GM19238 (cell line): ENCODE results near the gene NMS.
A peak's percentile ranks its signal among the peaks of the same experiment; 100 is the strongest.
"Not testable (repeated sequence)": the region's sequence is repeated elsewhere in the genome, so short reads cannot be mapped to it uniquely, and the experiment has no call there.

ENCODE experiments used
- DNase-seq: peaks from one replicate; pipeline ENCODE4 v3.0.0; 2011; ENCODE audit warnings: low spot score; ENCODE audit not compliant: insufficient read length

Gene NMS, protein sequence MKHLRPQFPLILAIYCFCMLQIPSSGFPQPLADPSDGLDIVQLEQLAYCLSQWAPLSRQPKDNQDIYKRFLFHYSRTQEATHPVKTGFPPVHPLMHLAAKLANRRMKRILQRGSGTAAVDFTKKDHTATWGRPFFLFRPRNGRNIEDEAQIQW

DNA sequence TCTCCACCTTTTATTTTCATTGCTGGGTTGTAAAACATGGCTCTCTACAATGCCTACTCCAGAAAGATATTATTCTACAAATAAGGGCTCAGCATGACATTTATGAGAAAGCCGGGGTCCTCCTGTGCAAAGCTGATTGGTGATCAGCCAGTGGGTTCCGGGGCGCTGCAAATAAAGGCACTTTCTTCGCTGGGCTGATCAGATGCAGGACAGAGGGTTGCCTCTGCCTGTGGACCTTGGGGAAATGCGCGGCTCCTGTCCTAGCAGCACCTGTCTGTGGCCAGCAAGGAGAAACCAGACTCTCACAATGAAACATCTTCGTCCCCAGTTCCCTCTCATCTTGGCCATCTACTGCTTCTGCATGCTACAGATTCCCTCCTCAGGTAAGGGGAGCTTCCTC, at the start of gene NMS:
Gene NMS, plus strand, starts transcription at position 301 of the 400 bp plus-strand sequence. Its CDS starts 7 bp downstream, at position 308.
- no peak for DNase-seq

DNA sequence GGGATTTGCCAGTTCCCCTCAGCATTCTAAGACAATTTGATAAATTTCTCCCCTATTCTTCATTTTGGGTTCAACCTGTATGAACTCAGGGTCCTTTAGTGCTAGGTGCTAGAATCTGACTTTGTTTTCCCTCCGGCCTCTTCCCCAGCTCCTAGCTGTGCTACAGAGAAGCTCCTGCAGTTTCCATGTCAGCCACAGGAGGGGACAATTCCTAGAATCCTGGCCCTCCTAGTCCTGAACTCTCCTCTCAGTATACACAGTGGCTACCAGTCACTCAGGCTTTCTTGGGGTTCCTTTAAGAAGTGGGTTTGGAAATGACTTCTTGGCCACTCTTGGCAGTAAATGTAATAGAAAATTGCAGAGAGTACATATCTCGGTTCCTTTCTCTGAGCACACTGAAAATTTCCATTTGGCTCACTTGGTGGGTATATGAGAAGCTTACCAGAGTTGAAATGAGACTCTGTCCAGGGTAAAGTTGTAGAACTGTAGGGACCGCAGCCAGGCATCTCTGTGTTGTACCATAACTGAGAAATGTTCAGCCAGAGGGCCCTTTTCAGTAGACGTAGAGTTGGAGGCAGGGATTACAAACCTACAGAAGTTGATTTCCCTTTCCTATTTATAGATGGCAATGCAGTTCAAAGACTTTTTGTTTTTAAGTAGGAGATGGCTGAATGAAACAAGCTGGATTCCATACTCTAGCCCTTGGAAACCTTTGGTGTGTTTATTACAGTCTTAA, 47.8 kb upstream of the NMS start:
- no peak for DNase-seq

DNA sequence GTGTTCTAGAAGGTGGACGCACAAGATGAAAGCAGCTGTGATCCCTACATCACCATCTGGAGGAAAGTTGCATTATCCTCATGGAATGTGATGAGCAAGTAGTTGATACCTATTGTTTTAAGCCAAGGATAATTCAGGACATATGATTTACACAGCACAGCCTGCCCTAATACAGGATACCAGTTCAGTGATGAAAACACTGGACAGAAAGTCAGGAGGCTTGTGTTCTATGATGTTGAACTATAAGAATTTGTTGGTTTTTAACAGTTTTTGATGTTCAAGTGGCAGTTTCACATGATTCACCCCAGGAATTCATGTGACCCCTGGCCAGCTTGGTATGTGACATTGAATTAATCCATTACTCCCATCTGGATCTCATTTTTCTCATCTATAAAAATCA, 46.7 kb upstream of the NMS start:
- no peak for DNase-seq

DNA sequence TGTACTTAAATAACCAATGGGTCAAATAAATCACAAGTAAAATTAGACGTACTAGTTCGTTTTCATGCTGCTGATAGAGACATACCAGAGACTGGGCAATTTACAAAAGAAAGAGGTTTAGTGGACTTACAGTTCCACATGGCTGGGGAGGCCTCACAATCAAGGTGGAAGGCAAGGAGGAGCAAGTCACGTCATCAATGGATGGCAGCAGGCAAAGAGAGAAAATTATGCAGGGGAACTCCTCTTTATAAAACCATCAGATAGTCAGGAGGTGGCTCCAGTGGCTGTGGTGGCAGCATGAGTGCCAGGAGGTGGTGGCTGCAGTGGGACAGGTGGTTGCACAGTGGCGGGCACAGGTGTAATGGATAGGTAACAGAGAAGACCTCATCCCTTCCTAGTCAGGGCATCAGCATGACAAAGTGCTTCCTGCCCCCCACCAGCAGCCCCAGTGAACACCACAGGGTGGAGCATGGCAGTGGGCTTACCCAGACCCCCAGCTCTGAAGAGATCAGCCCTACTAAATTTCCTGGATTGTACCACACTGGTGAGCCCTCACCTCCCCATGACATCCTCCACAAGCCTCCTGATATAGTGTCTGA, 45.9 kb upstream of the NMS start:
- no peak for DNase-seq

DNA sequence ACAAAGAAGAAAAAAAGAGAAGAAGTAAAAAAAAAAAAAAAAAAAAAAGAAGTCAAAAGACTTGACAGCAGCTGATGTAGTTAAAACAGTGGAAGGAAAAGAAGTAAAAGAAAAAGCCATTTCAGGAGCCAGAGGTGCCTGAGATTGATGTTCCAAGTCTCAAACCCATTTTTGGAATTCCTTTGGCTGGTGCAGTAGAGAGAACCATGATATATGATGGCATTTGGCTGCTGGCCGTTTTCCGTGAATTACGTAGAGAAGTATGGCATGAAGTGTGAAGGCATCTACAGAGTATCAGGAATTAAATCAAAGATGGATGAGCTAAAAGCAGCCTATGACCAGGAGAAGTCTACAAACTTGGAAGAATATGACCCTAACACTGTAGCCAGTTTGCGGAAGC, 45.2 kb upstream of the NMS start:
- DNase-seq = no peak

DNA sequence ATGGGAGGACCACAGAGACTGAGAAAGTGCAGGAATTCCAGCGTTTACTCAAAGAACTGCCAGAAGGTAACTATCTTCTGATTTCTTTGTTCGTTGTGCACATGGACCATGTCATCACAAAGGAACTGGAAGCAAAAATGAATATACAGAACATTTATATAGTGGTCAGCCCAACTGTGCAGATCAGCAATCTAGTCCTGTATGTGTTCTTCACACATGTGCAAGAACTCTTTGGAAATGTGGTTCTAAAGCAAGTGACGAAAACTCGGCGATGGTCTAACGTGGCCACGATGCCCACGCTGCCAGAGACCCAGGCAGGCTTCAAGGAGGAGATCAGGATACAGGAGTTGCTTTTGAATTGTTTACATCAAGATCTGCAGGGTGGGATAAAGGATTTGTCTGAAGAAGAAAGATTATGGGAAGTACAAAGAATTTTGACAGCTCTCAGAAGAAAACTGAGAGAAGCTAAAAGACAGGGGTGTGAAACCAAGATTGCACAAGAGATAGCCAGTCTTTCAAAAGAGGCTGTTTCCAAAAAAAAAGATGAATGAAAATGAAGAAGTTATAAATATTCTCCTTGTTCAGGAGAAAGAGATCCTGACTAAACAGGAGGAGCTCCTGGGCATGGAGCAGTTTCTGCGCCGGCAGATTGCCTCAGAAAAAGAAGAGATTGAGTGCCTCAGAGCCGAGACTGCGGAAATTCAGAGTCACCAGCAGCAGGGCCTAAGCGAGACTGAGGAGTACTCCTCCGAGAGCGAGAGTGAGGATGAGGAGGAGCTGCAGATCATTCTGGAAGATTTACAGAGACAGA, 44.5 kb upstream of the NMS start:
- DNase-seq = no peak

DNA sequence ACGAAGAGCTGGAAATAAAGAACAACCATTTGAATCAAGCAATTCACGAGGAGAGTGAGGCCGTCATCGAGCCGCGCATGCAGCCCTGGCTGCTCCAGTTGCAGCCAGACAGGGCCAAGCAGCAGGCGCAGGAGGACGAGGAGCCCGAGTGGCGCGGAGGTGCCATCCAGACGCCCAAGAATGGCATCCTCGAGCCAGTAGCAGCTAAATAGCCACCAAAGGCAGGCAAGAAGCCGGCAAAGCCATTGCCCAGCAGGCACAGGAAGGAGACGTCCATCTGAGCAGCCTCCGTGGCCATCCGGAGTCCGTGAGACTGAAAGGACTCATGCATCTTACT, 43.9 kb upstream of the NMS start:
- DNase-seq = no peak

DNA sequence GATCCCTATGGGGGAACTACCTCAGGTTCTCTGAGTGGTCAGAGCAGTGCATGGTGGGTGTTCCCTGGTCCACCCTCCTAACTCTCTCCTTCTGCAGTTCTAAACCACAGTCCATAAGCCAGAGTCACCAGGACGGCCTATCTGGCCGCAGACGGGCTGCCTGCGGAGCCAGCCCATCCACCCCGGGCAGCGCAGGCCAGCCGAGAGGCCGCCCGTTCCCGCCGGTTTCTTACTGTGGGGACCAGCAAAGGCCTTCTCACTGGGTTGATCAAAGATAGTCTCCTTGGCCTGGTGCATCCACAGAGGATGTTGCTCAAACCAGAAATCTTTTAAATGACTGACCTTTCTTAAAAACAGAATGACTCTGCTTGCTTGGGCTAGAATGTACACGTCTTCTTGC, 43.2 kb upstream of the NMS start:
- no peak for DNase-seq

DNA sequence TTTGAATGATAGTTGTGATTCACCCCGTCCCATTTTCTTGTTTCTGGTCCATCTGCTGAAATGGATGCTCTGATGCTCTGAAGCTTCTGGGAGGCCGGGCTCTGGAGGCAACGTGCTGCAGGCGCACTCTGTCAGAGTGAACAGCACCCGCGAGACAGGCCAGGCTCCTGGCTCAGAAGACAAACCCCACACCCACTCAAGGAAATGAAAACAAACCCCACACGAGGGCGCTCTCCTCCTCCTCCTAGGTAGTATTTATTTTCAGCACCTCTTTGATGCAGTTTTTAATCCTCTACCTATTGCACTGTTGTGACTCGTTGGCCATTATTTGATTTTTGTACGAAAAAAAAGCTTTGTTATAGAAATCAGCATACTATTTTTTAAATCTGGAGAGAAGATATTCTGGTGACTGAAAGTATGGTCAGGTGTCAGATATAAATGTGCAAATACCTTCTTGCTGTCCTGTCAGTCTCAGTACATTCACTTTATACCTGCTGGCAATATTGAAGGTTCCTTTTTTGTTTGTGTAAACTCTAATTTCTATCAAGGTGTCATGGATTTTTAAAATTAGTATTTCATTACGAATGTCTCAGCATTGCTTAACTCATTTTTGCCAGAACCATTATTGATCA, 42.5 kb upstream of the NMS start:
- DNase-seq = no peak

DNA sequence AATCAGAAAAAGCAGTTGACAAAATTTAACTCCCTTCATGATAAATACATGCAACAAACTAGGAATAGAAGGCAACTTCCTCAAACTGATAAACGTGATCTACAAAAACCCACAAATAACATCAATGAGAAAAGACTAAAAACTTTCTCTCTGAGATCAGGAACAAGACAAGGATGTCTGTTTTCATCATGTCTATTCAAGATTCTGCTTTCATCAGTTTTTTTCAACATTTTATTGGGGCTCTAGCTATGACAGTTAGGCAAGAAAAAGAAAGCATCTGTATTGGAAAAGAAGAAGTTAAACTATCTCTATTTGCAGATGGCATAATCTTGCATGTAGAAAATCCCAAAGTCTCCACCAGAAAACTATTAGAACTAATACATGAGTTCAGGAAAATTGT, 40.6 kb upstream of the NMS start:
- no peak for DNase-seq

DNA sequence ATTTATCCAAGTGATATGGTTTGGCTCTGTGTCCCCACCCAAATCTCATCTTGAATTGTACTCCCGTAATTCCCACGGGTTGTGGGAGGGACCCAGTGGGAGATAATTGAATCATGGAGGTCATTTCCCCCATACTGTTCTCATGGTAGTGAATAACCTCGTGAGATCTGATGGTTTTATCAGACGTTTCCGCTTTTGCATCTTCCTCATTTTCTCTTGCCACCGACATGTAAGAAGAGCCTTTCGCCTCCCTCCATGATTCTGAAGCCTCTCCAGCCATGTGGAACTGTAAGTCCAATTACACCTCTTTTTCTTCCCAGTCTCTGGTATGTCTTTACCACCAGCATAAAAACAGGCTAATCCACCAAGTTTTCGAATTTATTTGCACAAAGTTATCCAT, 32.5 kb upstream of the NMS start:
- DNase-seq = no peak

DNA sequence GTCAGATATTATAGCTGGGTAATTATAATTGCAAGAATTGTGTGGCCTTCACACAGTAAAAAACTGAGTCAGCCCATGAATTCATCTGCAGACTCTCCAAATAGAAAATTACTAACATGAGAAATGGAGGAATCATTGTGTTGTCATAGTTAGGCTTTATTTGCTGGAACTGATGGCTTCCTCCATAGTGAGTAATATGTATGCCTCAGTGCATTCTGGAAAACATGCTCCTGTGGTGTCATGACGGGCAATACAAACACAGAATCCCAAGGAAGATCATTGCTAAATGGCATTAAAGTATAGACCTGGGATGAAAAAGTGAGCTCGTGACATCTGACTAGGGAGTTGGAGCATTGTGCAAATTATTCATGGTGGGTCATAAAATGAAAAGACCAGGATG, 23.6 kb upstream of the NMS start:
- DNase-seq = no peak

DNA sequence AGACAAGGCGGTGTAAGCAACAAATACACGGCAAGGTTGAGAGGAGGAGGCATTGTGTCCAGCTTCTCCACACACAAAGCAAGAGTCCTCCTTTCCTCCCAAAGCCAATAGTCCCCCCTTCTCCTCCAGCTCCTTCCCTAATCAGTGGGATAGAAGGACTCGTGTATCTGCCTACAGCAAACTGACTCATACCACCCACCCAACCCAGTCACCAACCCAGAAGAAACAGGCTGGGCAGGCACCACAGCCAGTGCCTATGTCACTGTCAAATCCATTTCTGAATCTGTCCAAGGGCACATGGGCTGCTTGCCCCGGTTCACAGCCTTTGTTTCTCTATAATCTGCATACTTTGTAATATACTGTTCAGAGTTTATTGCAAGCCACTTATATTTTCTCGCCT, 19.2 kb upstream of the NMS start:
- no peak for DNase-seq

DNA sequence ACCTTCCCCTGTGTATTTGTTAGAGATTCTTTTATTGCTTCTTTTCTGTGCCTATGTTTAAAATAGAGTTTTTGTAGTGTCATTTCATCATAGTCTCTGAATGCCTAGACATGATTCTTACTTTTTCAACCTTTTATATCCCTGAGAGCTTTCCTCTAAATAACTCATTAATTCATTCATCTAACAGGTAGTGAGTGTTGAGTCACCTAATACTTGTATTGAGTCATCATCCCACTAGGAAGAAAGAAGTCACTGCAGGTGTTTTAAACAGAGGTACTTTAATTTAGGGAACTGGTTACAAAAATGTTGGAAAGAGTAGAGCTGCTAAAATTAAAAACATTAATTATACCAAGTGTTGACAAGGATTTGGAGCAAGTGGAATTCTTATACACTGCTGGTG, 18.5 kb upstream of the NMS start:
- DNase-seq = no peak

DNA sequence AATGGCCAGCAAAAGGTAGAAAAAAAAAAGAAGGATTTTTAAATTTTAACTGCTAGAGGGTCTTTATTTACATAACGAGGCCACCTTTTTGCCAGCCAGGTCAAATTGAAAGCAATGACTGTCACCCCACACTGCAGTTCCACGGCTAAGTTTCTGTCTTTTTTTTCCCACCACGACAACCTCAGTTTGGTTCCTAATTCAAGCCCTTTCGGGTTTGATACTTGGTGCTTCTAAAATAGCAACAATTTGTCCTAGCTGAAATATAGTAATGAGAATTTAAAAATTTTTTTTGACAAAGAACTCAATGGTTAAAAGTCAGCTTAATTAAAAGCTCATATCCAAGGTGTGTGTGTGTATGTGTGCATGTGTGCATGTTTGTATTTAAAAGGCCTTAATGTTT, 16.4 kb upstream of the NMS start:
- peak; percentile 7 for DNase-seq

DNA sequence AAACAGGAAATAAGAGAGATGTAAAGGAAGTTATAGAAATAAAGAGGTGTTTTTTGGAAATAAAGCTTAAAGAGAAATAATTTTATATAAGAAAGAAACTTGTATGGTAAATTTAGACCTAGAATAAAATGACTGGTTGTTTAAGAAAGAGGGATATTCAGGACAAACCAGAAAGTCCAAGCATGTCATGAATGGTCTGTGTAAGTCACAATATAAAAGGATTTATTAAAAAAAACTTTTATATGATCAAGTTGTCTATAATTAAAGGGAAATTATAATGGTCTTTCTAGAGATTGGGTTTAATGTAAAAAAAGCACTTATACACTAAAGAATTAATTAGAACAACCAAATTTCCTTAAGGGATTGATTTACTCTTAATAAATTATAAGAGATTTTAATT, 13.9 kb upstream of the NMS start:
- DNase-seq = not testable (repeated sequence)

DNA sequence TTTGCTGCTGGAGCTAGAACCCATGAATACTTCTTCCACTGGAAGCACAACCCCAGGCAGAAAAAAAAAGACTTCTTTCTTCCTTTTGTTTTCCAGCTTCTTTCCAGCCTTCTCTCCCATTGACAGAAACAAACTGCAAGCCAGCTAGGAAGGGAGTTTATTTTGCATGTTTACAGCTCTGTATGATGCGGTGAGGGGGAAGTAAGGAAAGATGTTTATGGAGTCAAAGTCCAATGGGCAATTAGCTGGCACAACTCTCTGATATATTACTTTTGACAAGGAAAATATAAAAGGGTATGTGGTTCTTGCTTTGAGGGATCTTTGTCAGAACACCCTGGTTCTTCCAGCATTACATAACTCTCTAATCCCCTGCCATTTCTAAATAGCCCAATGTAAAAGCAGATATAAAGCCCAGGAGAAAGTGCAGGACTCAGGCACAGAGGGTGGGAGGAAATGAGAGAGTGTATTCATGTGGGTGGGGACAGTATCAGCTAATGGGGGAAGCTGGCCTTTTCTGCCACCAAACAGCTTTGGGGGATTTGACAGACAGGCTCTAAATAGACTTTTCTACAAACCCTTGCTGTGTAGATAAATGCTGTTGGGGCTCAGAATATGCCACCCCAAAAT, 9.3 kb upstream of the NMS start:
- no peak for DNase-seq

DNA sequence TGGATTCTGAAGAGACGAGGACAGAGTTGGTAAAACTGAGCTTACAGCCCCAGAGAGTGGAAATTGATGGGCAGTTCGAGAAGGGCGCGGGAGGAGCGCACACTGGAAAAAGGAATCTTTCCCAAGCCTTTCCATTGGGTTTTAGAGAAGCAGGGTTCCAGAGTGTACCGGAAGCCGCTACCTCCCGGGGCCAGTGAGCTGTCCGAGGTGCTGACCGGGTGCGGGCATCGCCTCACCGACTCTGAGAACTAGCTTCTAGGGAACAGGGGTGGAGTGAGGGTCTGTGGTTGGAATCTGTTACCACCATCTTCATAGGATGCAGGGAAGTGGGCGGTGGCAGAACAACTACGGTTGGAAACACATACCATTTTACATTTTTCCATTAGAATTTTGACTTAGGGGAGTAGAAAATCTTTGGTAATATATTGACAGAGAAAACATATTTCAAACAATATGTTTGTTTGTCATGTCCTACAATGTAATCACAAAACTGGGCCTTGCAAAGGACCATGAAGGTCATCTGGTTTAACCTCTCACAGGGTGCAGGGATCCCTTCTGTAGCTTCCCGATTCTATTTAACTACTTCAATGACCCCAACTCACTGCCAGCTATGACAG, 724 bp downstream of the NMS start:
- DNase-seq = no peak

DNA sequence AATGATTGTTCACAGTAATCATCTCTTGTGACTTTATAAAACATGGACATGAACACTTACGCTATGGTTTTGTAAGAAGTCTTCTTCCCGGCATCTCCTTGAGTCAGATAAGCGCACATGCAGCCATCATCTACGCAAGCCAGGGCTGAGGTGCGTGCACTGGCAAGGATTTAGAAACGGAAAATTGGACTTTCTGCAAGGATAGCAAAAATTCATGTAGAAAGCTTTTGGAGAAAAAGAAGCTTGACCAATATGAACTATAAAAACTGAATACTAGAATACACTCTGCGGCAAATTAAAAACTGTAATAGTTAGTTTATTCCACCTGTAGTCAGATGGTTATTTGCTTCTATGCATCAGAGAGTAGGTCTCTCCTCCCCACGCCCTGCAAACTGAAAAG, 6.3 kb downstream of the NMS start:
- no peak for DNase-seq

DNA sequence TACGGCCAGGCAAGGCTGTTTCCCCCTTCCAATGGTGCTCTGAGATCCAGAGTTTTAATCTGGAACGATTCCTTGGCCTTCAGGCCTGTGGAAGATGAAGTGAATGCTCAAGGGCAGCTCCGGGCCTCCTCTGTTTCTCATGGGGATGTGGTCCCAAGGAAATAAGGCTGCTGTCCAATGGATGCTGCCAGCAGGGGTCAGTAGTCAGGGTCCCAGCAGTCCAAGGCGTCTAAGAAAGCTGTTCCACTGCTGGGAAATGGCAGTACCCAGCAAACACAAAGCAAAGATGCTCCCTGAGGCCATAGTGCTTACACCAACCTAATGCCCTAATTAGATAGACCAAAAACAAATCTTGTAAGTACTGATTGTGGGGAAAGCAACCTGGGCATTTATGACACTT, 12.5 kb downstream of the NMS start:
- no peak for DNase-seq

DNA sequence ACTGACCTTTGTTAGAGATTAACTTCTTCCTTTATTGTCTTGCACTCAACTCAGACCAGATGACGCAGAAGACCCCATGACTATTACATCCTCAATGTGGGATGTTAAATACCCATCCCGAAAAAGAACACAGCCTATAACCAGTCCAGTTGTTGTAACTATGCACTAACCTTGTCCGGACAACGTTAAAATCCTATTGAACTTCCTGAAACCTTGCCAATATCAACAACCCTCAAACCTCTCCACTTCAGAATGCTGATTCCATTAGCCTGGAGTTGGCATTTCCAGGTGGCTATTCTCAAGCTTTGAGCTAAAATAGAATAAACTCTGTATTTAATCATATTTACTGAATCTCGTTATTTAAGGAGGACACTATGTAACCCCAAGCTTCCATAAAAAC, 13.6 kb downstream of the NMS start:
- DNase-seq = no peak
